Stimulated activated CD4-positive, alpha-beta T cell treated with anti-CD3 and anti-CD28 coated beads, Interleukin-12 subunit alpha, Interleukin-12 subunit beta, amount 100 ng/mL, for 4 hours (primary cell): ENCODE measurements around the gene IGFL3.
A peak's percentile ranks its signal among the peaks of the same experiment; 100 is the strongest.
"Not testable (repeated sequence)": the region's sequence is repeated elsewhere in the genome, so short reads cannot be mapped to it uniquely, and the experiment has no call there.

Source experiments
- DNase-seq: peaks from one replicate; pipeline ENCODE4 v3.0.0-alpha.2; 2020

IGFL3 gene

GRCh38 chr19:46118136-46118535, 6.4 kb downstream of the IGFL3 start:
- DNase-seq, result no peak

- DNase-seq, result no peak
Observed at GRCh38 chr19:46116121-46116520, 8.4 kb downstream of the IGFL3 start.

- peak; percentile 41 for DNase-seq
Observed at GRCh38 chr19:46115396-46116106, 8.9 kb downstream of the IGFL3 start.

- no peak for DNase-seq
Observed at GRCh38 chr19:46113726-46114125, 10.8 kb downstream of the IGFL3 start.

- DNase-seq, result no peak
Observed at GRCh38 chr19:46112527-46112926, 12.0 kb downstream of the IGFL3 start.

GRCh38 chr19:46111376-46111775, 13.1 kb downstream of the IGFL3 start:
- DNase-seq, result no peak

- no peak for DNase-seq
Observed at GRCh38 chr19:46109876-46110275, 14.6 kb downstream of the IGFL3 start.

- DNase-seq, result no peak
Observed at GRCh38 chr19:46107371-46107770, 17.1 kb downstream of the IGFL3 start.

GRCh38 chr19:46102333-46102732, 22.2 kb downstream of the IGFL3 start:
- DNase-seq, result not testable (repeated sequence)

GRCh38 chr19:46101293-46101692, 23.2 kb downstream of the IGFL3 start:
- DNase-seq, result no peak

GRCh38 chr19:46100344-46100743, 24.1 kb downstream of the IGFL3 start:
- DNase-seq, result no peak

- DNase-seq, result no peak
Observed at GRCh38 chr19:46090444-46090843, 34.0 kb downstream of the IGFL3 start.

GRCh38 chr19:46089432-46089831, 35.1 kb downstream of the IGFL3 start:
- no peak for DNase-seq

- no peak for DNase-seq
Observed at GRCh38 chr19:46088101-46088500, 36.4 kb downstream of the IGFL3 start.

- no peak for DNase-seq
Observed at GRCh38 chr19:46085888-46086287, 38.6 kb downstream of the IGFL3 start.

- DNase-seq, result no peak
Observed at GRCh38 chr19:46082728-46083050, 41.8 kb downstream of the IGFL3 start.

GRCh38 chr19:46081928-46082727, 42.4 kb downstream of the IGFL3 start:
- DNase-seq, result no peak

GRCh38 chr19:46080561-46080960, 43.9 kb downstream of the IGFL3 start:
- no peak for DNase-seq

- no peak for DNase-seq
Observed at GRCh38 chr19:46079576-46079975, 44.9 kb downstream of the IGFL3 start.

- not testable (repeated sequence) for DNase-seq
Observed at GRCh38 chr19:46078573-46079332, 45.7 kb downstream of the IGFL3 start.

GRCh38 chr19:46077815-46078167, 46.7 kb downstream of the IGFL3 start:
- no peak for DNase-seq

GRCh38 chr19:46076951-46077814, 47.3 kb downstream of the IGFL3 start:
- no peak for DNase-seq
